ENCODE data around the gene ASNSD1. TPM values are rescaled to one million over a fixed set of nuclear protein-coding genes. Genes with fewer than 3 reads are reported as not detected.
"Not testable (repeated sequence)": the region's sequence is repeated elsewhere in the genome, so short reads cannot be mapped to it uniquely, and the experiment has no call there.

Gene ASNSD1
- total RNA-seq, 1 donor from 2014 or later = 137 TPM

- not testable (repeated sequence) for DNase-seq
These were observed 26.5 kb downstream of the ASNSD1 start for GRCh38 chr2:189687796-189688195.

GRCh38 chr2:189696223-189696622 lies 35.0 kb downstream of the ASNSD1 start:
- no peak for DNase-seq

GRCh38 chr2:189698020-189698887 lies 37.0 kb downstream of the ASNSD1 start:
- no peak for DNase-seq

- DNase-seq = no peak
These were observed 39.4 kb downstream of the ASNSD1 start for GRCh38 chr2:189700681-189701080.

- DNase-seq = no peak
These were observed 40.8 kb downstream of the ASNSD1 start for GRCh38 chr2:189702071-189702470.

GRCh38 chr2:189709501-189710221 lies 48.4 kb downstream of the ASNSD1 start:
- DNase-seq = no peak

- not testable (repeated sequence) for DNase-seq
These were observed 56.3 kb downstream of the ASNSD1 start for GRCh38 chr2:189717593-189717992.

GRCh38 chr2:189719571-189719970 lies 58.3 kb downstream of the ASNSD1 start:
- DNase-seq = no peak

Other genes with a start within 250 kb of the ASNSD1 start
- gene WDR75, start 220.0 kb upstream of the ASNSD1 start, total RNA-seq = 91.9 TPM
- 43.0 TPM for gene SLC40A1, start 80.7 kb upstream of the ASNSD1 start, total RNA-seq
- 55.4 TPM for gene ANKAR, start 13.2 kb downstream of the ASNSD1 start, total RNA-seq
- 25.6 TPM for gene OSGEPL1, start 101.3 kb downstream of the ASNSD1 start, total RNA-seq
- 64.4 TPM for gene ORMDL1, start 122.9 kb downstream of the ASNSD1 start, total RNA-seq
- 73.8 TPM for gene PMS1, start 123.0 kb downstream of the ASNSD1 start, total RNA-seq

Measured in occipital lobe (tissue), 2 donors.